ENCODE data around the gene PNPO.

Gene PNPO

GRCh38 chr17:47941246-47942095, at the start of gene PNPO:
TSS of gene PNPO (plus strand) at chr17:47941571. CDS start at chr17:47941676, 105 bp downstream.
- peak; percentile 99 for DNase-seq (ENCODE audit: low read depth)

DNA sequence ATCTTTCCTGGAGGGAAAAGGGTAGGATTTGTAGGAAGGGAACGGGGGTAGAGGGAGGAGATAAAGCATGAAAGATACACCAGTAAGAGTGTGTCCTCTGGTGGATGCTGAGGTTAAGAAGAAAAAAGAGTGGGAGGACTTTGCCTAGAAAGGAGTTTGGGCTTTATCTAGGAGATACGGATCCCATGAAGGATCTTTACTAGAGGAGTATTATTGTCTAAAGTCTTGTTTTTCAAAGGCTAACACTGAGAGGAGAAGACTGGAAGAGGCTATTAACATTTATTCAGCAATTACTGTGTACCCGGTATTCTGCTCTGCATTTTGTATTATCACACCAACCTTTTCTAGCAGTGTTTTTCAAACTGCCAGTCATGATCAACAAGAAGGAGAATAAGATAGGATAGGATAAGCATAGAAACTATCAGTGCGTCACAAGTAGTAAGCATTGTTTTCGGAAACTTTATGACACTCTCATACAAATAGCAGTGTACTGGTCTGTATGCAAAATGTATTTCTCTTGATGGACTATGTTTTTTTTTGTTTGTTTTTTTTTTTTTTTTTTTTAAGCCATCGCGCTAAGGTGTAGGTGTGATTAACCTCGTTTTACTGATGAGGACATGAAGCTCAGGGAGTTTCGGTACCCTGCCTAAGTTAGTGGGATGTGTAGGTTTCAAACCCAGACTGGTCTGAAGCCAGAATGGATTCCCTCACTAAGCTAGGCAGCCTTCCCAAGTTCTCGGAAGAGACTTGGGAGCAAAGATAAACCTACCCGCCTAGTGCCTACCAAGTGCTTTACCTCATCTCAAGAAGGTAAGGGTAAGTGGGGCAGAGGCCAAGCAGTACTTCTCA, 46.6 kb upstream of the PNPO start:
- no peak for DNase-seq (ENCODE audit: low read depth)

GRCh38 chr17:47895347-47895855, 46.0 kb upstream of the PNPO start:
- peak; percentile 11 for DNase-seq (ENCODE audit: low read depth)

GRCh38 chr17:47895856-47896671, 45.3 kb upstream of the PNPO start, which contains the start of gene SP2:
TSS of gene SP2 (plus strand) at chr17:47896236. CDS start at chr17:47896287, 51 bp downstream.
- DNase-seq (ENCODE audit: low read depth) = peak; percentile 100

GRCh38 chr17:47896672-47897490, 44.5 kb upstream of the PNPO start:
- DNase-seq (ENCODE audit: low read depth) = peak; percentile 48

- DNase-seq (ENCODE audit: low read depth) = no peak
Measured at GRCh38 chr17:47897561-47897960, 43.8 kb upstream of the PNPO start.

DNA sequence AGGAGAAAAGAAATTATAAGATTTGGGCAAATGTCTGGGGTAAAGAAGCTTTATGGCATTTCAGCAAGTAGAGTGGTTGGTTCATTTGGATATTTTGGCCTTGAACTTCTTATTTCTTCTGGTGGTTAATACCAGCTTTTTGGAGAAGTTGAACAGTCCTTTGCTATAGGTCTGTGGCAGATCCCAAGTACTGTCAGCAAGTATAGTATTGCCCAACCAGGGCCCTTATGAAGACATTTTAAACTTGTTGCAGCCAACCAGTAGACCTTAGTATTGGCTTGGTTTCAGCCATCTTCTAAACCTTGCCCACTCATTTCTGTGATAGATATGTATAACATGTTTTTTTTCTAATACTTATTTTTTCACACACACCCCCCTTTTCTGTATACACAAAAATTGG, 43.1 kb upstream of the PNPO start:
- DNase-seq (ENCODE audit: low read depth) = no peak

DNA sequence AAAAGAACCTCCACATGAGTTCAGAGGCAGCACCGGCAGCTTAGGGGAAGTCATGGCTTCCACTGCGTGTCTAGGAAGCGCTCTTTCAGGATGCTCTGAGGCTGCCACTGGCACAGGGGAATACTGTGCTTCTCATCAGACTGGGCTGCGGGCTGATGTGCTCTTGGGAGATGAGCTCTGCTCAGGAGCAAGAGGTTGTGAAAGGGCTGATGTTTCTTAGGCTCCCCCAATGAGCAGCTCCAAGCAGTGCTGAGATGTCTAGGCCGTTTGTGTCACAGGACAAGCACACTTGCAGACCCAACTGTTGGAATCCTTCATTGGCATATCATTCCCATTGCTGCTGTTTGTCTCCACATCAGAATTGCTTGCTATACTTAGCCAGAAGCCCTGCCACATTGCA, 41.7 kb upstream of the PNPO start:
- DNase-seq (ENCODE audit: low read depth) = no peak

DNA sequence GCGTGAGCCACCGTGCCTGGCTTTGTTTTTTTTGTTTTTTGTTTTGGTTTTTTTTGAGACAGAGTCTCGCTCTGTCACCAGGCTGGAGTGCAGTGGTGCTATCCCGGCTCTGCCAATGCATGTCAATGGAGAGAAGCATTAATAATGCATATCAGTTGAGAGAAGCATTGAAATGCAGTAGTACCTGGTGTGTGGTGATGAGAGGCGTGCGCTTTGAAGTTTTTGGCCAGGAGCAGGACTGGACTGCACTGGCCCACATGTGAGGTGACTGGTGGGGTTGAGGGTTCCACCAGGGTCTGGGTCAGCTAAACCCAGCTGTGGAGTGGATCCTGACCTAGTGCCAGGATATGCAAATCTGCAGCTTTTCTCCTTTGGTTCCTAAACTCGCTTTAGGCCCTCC, 39.9 kb upstream of the PNPO start:
- DNase-seq (ENCODE audit: low read depth) = no peak

GRCh38 chr17:47902039-47902744, 39.2 kb upstream of the PNPO start:
- DNase-seq (ENCODE audit: low read depth) = no peak

DNA sequence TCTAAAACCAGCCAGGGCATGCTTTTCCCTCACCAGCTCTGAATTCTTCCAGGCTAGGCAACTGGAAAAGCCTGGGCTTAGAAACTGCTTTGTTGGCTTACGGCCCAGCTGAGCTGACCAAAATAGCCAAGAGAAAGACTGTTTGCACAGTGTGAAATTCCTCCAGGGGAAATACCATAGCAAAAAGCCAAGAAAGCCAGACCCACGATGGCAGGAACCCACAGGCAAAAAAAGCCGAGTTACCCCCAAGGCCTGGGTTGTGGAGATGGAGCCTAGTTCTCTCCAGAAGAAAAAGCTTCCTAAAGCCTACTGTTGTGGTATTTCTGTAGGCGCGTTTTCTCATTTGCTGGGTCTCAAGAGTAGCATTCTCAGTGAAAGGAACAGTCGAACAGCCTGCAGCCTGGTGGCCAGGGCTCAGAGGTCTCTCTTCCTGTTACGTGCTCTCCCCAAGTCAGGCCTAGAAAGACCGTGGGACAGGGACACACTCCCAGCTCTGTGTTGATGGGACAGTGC, 36.1 kb upstream of the PNPO start:
- DNase-seq (ENCODE audit: low read depth) = no peak

DNA sequence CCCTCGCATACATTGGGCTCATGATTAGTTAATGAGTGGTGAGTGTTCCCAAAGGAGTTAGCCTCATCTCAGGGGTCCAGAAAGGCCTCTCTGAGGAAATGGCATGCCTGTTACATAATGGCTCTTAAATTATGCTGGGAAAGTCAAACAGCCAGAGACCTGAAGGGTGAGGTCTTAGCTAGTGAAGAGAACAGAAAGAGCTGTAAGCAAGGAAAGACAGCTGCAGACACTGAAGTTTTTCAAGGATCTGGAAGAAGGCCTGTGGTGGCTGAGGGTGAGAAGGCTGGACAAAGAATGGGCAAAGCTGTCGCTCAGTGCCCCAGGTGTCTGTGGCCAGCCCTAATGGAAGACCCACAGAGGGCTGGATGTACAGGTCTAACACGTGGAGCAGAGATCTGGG, 34.9 kb upstream of the PNPO start:
- no peak for DNase-seq (ENCODE audit: low read depth)

- DNase-seq (ENCODE audit: low read depth) = no peak
Measured at GRCh38 chr17:47907932-47908562, 33.3 kb upstream of the PNPO start.

DNA sequence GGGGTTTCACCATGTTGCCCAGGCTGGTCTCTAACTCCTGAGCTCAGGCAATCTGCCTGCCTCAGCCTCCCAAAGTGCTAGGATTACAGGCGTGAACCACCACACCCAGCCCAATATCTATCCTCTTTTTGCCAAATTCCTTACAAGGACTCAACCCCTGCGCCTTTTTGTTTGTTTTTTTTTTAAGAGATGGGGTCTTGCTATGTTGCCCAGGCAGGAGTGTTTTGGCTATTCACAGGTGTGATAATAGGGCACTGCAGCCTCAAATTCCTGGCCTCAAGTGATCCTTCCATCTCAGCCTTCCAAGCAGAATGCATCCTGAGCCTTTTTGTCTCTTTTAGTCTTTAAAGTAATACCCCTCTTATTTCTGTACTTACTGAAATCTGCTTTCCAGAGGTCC, 28.3 kb upstream of the PNPO start:
- no peak for DNase-seq (ENCODE audit: low read depth)

DNA sequence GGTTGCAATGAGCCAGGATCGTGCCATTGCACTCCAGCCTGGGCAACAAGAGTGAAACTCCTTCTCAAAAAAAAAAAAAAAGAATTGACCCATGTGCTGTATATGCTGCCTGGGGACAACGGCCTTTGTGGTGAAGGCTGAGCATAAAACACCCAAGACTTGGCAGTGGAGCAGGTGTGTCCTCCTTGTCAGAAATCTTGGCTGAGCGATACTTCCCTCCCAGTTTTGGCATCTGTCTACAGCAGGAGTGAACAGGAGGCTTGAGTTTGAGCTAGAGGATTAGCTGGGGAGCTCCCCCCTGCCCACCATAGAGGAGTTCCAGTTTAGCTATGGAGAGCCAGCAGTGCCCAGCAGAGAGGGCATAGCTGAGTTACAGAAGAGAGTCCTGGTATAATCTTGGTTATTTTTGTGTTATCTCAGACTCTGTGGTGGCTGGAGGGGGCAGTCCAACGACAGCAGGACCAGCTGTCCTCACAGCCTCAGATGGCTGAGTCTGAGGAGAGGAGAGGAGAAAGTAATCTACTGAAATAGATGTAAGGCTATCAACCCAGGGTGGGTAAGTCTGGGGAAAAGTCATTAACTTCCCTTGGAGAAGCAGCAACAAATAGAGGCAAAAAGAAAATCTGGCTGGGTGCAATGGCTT, 26.9 kb upstream of the PNPO start:
- DNase-seq (ENCODE audit: low read depth) = no peak

DNA sequence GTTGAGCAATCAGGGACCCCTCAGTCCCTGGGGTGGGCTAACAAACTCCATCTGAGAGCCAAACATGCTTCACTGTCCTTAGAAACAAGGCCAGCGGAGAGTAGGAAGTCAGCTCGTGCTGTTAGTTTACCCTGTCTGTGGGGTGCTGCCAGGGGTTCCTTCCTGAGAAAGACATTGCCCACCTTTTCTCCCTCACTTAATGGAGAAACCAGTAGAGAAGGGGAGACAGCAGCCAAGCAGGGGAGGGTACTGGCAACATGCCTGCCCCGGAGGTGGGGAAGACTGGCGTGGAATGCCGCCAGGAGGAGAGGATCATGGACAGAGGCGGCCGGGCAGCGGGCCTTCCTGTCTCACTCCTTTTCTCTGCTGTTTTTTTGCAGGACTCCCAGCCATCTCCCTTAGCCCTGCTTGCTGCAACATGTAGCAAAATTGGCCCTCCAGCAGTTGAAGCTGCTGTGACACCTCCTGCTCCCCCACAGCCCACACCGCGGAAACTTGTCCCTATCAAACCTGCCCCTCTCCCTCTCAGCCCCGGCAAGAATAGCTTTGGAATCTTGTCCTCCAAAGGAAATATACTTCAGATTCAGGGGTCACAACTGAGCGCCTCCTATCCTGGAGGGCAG, 25.5 kb upstream of the PNPO start:
- DNase-seq (ENCODE audit: low read depth) = no peak

DNA sequence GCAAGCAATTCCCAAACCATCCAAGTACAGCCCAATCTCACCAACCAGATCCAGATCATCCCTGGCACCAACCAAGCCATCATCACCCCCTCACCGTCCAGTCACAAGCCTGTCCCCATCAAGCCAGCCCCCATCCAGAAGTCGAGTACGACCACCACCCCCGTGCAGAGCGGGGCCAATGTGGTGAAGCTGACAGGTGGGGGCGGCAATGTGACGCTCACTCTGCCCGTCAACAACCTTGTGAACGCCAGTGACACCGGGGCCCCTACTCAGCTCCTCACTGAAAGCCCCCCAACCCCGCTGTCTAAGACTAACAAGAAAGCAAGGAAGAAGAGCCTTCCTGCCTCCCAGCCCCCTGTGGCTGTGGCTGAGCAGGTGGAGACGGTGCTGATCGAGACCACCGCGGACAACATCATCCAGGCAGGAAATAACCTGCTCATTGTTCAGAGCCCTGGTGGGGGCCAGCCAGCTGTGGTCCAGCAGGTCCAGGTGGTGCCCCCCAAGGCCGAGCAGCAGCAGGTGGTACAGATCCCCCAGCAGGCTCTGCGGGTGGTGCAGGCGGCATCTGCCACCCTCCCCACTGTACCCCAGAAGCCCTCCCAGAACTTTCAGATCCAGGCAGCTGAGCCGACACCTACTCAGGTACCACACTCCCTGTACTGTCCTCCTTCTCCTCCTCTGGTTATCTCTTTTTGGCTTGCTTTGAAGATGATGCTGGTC, 24.7 kb upstream of the PNPO start:
- DNase-seq (ENCODE audit: low read depth) = no peak

DNA sequence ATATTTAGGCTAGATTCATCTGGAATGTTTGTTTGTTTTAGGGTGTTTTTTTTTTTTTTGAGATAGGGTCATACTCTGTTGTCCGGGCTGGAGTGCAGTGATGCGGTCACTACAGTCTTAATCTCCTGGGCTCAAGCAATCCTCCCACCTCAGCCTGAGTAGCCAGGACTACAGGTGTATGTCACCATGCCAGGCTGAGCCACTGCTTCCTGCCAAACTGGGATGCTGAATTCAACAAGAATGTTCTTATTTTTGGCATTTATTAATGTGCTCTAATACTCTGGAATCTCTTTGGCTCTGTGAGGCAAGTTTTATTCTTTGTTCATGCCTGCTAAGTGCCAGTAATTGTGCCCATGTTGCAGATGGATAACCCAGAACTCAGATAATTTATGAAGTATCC, 23.8 kb upstream of the PNPO start:
- no peak for DNase-seq (ENCODE audit: low read depth)
